ENCODE data around the gene CRLF1.

The CRLF1 gene

DNA sequence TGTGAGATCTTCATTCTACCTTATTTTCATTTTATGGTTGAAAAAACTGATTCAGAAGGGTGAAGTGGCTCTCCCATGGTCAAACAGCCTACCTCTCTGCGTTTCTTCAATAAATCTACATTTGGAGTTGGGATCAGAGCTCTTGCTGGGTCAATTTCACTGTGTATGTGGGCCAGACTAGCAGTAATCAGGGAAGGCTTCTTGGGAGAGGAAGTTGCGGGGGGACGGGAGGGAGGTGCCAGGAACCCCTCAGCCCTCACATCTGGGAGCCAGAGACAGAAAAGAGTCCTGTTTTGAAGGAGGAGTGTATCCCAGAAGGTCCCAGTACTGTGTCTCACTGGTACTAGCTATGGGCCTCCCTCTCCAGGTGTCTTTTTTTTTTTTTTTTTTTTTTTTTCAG is 48.0 kb downstream of the CRLF1 start:
- DNase-seq (ENCODE audit: low read depth in 2 of 2), result no peak

DNA sequence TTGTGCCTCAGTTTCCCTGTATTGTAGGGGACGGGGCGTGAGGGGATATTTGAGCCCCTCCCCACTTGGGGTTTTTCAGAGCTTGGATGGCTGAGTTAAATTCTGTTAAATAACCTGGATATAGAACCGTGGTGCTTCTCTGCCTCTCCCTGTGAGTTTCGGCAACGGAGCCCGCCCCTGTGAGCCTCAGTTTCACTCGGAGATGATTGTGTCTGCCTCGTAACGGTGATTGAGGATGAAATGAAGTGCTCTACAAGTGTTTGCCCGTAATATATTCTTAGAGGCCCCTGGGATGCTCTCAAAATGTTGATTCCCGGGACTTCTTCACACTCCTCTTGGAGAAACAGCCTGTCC is 48.4 kb downstream of the CRLF1 start:
- DNase-seq (ENCODE audit: low read depth in 2 of 2), result no peak

DNA sequence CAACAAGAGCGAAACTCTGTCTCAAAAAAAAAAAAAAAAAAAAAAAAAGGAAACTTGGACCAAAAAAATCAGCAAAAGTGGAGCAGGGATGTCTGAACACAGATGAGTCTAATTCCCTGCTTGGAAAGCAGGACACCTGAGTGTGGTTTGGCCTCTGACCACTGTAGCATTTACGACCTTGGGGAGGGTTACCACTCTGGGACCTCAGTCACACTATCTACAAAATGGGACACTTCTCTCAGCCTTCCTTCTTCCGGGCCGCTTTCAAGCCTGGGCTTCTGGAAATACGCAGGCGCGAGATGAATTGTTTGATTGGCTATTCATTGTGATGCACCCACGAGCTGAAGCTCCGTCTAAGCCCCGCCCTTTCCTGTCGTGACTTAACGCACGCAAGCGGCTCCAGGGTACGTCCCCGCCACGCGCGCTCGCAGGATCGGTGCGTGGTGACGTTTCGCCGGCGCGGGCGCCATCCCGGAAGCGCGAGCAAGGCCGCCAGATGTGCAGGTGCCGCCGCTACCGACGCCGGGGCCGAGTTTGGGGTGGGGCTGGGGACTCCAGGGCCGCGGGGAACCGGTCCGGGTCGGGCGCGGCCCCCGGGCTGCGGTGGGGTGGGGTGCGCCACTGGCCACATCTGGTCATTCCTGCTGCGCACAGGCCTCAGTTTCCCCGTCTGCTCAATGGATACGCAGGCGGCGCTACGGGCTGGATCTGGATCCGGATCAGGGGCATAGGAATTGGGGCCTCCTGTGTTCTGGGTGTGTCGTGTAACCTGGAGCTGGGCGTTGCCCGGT is 49.0 kb downstream of the CRLF1 start, which contains the start of gene KXD1:
TSS of gene KXD1 (plus strand) at position 460 of the 791 bp plus-strand sequence. CDS start 4,187 bp downstream, outside the sequence.
- peak; percentile 97 for DNase-seq (ENCODE audit: low read depth in 2 of 2)

DNA sequence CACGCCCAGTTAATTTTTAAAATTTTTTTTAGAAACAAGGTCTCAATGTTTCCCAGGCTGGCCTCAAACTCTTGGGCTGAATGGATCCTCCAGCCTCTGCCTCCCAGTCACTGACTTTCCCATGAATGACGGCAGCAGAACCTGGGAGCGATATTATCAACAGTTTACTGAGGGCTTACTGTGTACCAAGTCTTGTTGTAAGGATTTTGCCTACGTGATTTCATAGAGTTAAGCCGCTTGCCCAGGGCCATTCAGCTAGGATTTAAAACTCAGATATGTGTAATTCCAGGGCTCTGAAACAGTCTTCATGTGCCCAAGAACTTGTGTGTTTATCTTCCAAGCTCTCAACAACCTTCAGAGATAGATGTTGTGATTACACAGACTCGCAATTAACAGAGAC is 55.0 kb downstream of the CRLF1 start:
- DNase-seq (ENCODE audit: low read depth in 2 of 2), result no peak

DNA sequence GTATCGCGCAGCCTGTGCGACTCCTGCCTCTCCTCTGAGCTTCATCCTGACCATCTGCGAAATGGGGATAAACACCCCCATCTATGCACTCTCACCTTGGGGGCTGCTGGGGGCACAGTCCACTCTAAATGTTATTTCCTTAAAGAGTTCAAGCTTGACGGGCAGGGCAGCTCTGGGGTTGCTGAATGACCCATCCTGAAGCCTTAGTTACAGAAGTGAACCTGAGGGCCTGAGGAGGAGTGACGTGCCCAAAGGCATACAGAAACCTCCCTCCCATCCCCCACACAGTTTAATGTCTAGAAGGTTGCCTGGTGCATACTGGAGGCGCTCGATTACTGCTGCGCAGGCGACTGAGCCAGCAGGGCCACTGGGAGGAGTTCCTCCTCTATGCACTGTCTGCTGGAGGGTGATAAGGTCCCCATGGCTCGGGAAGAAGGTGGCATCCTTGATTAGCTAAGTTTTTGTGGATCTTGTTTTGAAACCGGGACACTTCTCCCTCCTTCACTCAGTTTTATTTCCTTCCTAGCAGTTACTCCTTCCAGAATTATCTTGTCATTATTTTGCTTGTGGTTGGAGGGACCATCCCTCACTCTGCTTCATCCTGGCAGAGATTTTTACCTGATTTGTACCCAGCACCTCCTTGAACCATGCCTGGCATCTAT is 62.7 kb downstream of the CRLF1 start:
- DNase-seq (ENCODE audit: low read depth in 2 of 2), result peak in 1 of 2 experiments; percentile 22
